Epithelial cell of proximal tubule (primary cell): ENCODE results near the gene NAA16. TPM values are rescaled to one million over a fixed set of nuclear protein-coding genes. Genes with fewer than 3 reads are reported as not detected.
A peak's percentile ranks its signal among the peaks of the same experiment; 100 is the strongest.
"Not testable (repeated sequence)": the region's sequence is repeated elsewhere in the genome, so short reads cannot be mapped to it uniquely, and the experiment has no call there.

Experiments
- DNase-seq: peaks from one replicate; pipeline ENCODE4 v3.0.0-alpha.2; 2011; ENCODE audit warnings: low read depth
- H3K4me3 ChIP-seq: 2 replicates; pipeline ENCODE4 v1.5.1; 2011; ENCODE audit warnings: low read depth, mild to moderate bottlenecking, low read length
- total RNA-seq: library from RNA; depleted of rRNA; stranded (reverse); fragments of >200 nt; gene quantifications from 2 replicates; pipeline ENCODE4 v1.2.3, GENCODE V29; 2015
- TF ChIP-seq, protein P1 (sequence below): conservative IDR thresholded peaks from 2 replicates; pipeline ENCODE4 v1.5.1; 2012; ENCODE audit warnings: low read depth, mild to moderate bottlenecking, low read length

The NAA16 gene
- total RNA-seq, 1 donor from 2014 or later, result 9.6 TPM

DNA sequence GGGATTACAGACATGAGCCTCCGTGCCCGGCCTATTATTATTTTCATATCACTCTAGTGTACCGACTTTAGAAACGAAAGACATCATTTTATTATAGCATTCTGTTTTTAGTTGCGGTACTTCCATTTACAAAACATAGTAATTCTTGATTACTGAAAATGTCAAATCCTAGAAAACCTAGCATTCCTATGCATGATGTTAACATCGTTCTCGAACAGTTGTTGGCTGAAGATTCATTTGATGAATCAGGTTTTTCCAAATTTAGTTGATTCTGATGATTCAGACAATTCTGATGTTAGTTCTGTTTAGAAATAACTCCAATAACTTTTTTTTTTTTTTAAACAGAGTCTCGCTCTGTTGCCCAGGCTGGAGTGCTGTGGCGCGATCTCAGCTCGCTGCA is 36.2 kb upstream of the NAA16 start:
- TF ChIP-seq, protein P1, sequence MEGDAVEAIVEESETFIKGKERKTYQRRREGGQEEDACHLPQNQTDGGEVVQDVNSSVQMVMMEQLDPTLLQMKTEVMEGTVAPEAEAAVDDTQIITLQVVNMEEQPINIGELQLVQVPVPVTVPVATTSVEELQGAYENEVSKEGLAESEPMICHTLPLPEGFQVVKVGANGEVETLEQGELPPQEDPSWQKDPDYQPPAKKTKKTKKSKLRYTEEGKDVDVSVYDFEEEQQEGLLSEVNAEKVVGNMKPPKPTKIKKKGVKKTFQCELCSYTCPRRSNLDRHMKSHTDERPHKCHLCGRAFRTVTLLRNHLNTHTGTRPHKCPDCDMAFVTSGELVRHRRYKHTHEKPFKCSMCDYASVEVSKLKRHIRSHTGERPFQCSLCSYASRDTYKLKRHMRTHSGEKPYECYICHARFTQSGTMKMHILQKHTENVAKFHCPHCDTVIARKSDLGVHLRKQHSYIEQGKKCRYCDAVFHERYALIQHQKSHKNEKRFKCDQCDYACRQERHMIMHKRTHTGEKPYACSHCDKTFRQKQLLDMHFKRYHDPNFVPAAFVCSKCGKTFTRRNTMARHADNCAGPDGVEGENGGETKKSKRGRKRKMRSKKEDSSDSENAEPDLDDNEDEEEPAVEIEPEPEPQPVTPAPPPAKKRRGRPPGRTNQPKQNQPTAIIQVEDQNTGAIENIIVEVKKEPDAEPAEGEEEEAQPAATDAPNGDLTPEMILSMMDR, result no peak
- no peak for DNase-seq
- H3K4me3 ChIP-seq, result no peak overlapping the region

DNA sequence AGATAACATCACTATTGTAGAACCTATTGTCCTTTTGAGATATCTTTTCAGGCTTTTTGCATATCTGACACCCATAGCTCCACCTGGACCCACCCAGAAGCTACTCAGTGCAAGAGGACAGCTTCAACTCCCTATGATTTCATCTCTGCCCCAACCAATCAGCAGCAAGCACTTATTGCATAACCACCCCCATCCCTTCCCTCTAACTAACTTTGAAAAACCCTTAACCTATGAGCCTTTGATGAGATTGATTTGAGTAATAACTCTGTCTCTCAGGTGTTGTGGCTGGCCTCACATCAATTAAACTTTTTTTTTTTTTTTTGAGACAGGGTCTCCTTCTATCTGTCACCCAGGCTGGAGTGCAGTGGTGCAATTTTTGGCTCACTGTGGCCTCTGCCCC is 34.2 kb upstream of the NAA16 start:
- no peak overlapping the region for H3K4me3 ChIP-seq
- DNase-seq, result no peak
- TF ChIP-seq, protein P1, result no peak

DNA sequence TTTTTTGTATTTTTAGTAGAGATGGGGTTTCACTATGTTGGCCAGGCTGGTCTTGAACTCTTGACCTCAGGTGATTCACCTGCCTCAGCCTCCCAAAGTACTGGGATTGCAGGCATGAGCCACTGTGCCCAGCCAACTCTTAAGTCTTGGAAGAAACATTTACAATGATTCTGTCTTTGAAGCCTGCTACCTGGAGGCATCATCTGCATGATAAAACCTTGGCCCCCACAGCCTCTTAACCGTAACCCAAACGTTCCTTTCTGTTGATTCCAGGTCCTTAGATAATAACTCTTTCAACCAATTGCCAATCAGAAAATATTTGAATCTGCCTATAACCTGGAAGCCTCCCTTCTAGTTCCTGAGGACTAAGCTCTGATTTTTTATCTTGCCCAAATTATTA is 31.9 kb upstream of the NAA16 start:
- not testable (repeated sequence) for H3K4me3 ChIP-seq, DNase-seq

DNA sequence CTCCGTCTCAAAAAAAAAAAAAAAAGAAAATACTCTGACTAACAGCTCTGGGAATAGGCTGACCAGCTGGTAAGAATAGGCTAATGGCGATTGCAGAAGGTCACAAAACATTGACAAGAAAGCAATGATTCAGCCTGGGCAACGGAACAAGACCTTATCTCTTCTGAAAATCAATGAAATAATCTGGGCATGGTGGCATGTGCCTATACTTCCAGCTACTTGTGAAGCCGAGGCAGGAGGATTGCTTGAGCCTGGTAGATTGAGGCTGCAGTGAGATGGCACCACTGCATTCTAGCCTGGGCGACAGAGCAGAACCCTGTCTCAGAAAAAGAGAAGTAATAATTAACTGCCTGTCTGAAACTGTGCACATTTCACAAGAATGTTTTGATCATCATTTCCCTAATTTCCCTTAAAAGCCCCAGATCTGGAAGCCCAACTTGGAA is 28.9 kb upstream of the NAA16 start:
- no peak overlapping the region for H3K4me3 ChIP-seq
- TF ChIP-seq, protein P1, result no peak
- no peak for DNase-seq

DNA sequence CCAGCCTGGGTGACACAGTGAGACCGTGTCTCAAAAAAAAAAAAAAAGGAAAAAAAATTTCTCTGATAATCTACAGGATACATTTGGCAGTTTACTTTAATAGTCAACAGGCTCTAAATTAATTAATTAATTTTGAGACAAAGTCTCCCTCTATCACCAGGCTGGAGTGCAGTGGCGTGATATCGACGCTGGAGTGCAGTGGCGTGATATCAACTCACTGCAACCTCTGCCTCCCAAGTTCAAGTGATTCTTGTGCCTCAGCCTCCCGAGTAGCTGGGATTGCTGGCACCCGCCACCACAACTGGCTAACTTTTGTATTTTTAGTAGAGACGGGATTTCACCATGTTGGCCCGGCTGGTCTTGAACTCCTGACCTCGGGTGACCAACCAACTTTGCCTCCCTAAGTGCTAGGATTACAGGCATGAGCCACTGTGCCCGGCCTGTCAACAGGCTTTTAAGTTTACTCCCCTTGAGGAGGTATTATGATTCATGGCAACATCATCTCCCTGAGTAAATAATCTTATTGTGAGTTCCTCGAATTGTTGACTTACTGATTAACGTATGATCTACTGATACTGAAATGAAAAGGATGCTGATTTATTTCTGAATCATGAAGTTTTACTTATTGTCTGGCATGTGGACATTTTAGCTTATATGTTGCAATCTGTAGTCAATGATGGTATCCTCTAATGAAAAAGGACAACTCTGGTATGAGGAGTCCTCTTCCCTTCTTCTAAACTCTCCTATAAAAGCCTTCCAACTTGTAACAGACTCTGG is 26.4 kb upstream of the NAA16 start:
- no peak overlapping the region for H3K4me3 ChIP-seq
- TF ChIP-seq, protein P1, result no peak
- DNase-seq, result peak; percentile 82

DNA sequence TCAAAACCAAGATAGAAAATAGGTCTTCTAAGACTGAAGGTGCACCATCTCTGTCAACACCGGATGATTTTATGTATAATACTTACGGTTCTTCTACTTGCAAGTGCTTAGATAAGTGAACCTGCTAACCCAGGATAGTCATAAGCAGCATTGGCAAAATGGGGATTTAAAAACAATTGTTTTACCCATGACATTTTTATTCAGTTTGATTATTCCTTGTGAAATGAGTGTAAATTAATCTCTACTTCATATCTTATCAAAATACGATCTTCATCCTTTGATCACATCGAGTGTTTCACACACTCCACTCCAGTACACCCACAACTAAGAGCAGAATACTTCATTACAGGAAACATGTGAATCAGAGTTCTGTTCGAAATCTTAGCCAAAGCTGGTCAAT is 24.7 kb upstream of the NAA16 start:
- TF ChIP-seq, protein P1, result no peak
- no peak for DNase-seq
- H3K4me3 ChIP-seq, result no peak overlapping the region

DNA sequence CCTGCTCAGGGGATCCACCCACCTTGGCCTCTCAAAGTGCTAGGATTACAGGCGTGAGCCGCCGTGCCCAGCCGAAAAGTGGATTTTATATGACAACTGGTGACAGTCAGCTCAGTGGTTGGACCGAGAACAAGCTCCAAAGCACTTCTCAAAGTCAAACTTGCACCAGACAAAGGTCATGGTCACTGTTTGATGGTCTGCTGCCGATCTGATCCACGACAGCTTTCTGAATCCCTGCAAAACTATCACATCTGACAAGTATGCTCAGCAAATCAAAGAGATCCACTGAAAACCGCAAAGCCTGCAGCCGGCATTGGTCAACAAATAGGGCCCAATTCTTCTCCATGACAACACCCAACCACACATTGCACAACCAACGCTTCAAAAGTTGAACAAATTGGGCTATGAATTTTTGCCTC is 21.6 kb upstream of the NAA16 start:
- no peak for DNase-seq
- no peak overlapping the region for H3K4me3 ChIP-seq
- TF ChIP-seq, protein P1, result no peak
